ENCODE measurements around the gene LGALS13. TPM values are rescaled to one million over a fixed set of nuclear protein-coding genes. Genes with fewer than 3 reads are reported as not detected.

LGALS13 gene
- total RNA-seq, 1 donor from 2014 or later = not detected

DNA sequence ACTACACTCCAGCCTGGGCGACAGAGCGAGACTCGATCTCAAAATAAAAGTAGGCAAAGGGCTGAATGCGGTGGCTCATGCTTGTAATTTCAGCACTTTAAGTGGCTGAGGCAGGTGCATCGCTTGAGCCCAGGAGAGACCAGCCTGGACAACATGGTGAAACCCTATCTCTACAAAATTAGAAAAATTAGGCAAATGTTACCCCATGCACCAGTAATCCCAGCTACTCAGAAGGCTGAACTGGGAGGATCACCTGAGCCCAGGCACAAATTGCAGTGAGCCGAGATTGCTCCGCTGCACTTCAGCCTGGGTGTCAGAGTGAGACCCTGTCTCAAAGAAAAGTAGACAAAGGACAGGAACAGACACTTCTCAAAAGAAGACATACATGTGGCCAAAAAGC lies 9.9 kb upstream of the LGALS13 start:
- intact Hi-C loops (cut with DNase I) = no loop called here
- Histone ChIP-seq H3K4me3 (no peak overlapping the region), H3K36me3 (no peaks in the 10 kb centered on the region), H3K4me1 (no peaks in the 10 kb centered on the region), H3K27ac (no peak overlapping the region), H3K9me3 (no peaks in the 10 kb centered on the region), H3K27me3 (no peaks in the 10 kb centered on the region)
- no peak for TF ChIP-seq POLR2A (IDR thresholded peaks at IDR 0.05)
- TF ChIP-seq POLR2AphosphoS5 (IDR thresholded peaks at IDR 0.05; ENCODE audit: insufficient read depth in 1 of 2, low read depth in 1 of 2) = no peak
- TF ChIP-seq, protein P1, sequence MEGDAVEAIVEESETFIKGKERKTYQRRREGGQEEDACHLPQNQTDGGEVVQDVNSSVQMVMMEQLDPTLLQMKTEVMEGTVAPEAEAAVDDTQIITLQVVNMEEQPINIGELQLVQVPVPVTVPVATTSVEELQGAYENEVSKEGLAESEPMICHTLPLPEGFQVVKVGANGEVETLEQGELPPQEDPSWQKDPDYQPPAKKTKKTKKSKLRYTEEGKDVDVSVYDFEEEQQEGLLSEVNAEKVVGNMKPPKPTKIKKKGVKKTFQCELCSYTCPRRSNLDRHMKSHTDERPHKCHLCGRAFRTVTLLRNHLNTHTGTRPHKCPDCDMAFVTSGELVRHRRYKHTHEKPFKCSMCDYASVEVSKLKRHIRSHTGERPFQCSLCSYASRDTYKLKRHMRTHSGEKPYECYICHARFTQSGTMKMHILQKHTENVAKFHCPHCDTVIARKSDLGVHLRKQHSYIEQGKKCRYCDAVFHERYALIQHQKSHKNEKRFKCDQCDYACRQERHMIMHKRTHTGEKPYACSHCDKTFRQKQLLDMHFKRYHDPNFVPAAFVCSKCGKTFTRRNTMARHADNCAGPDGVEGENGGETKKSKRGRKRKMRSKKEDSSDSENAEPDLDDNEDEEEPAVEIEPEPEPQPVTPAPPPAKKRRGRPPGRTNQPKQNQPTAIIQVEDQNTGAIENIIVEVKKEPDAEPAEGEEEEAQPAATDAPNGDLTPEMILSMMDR (IDR thresholded peaks at IDR 0.05) = no peak
- DNase-seq (ENCODE audit: extremely low spot score in 2 of 2) = no peak

DNA sequence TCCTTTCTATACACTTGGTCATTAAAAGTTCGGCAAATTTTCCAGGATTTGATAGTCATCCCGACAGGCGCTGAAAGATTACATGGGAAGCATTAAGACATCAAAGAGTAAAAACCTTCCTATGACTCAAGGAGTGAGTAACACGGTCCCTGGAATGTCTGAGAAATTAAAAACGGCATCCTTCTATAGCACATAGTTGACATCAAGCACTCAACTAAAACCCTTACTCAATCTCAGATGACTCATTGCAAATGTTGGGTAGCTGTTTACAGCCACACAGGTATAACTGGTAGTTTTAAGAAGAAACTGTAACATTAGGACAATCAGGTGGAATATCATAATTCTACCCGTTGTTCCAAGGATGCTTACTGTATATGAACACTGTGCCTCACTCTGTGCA lies 6.4 kb upstream of the LGALS13 start:
- DNase-seq (ENCODE audit: extremely low spot score in 2 of 2) = no peak
- Histone ChIP-seq H3K27ac (no peak overlapping the region), H3K4me1 (no peaks in the 10 kb centered on the region), H3K4me3 (no peak overlapping the region), H3K9me3 (no peaks in the 10 kb centered on the region), H3K27me3 (no peaks in the 10 kb centered on the region), H3K36me3 (no peaks in the 10 kb centered on the region)
- TF ChIP-seq, protein P1 (IDR thresholded peaks at IDR 0.05) = no peak
- no peak for TF ChIP-seq POLR2A (IDR thresholded peaks at IDR 0.05)
- no peak for TF ChIP-seq POLR2AphosphoS5 (IDR thresholded peaks at IDR 0.05; ENCODE audit: insufficient read depth in 1 of 2, low read depth in 1 of 2)
- intact Hi-C loops (cut with DNase I) = no loop called here

DNA sequence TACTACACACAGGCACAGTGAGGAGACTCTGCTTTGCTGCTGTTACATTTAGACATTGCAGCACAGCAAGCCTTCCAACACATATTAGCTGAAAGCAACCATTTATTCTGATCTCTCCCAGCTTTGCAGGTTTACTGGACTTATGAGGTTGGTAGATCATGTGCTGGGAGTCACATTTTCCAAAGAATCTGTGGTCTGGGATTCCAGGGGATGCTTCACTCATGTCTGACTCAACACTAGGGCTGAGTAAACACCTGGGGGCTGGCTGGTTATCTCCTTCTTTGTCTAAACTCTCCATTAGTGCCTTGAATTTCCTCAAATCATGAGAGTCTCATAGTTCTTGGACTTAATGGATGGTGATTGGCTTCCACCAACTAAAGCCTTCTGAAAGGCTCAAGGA lies 5.4 kb upstream of the LGALS13 start:
- no peak for DNase-seq (ENCODE audit: extremely low spot score in 2 of 2)
- H3K27ac ChIP-seq = no peak overlapping the region
- no peak overlapping the region for H3K4me3 ChIP-seq
- no peak for TF ChIP-seq POLR2A (IDR thresholded peaks at IDR 0.05)
- TF ChIP-seq POLR2AphosphoS5 (IDR thresholded peaks at IDR 0.05; ENCODE audit: insufficient read depth in 1 of 2, low read depth in 1 of 2) = no peak
- TF ChIP-seq, protein P1 (IDR thresholded peaks at IDR 0.05) = no peak
- H3K4me1 ChIP-seq = no peaks in the 10 kb centered on the region
- no peaks in the 10 kb centered on the region for H3K27me3 ChIP-seq
- H3K36me3 ChIP-seq = no peaks in the 10 kb centered on the region
- intact Hi-C loops (cut with DNase I) = no loop called here
- H3K9me3 ChIP-seq = no peaks in the 10 kb centered on the region

DNA sequence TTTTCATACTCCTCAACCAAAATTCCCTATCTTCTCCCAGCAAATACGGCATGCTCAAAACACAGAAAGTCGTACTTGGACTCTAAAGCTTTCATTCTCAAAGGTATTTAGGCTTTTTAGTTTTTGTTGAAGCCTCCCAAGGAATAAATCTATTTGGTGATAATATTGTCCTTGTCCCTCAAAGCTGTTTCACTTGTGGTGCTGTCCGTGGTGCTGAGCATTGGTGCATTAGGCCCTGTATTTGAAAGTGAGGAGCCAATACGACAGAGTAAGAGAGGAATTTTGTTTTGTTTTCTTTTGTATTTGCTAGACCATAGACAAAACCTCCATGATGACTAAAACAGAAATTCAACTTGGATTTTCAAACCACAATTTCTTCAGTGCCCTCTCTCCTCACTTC lies 3.2 kb upstream of the LGALS13 start:
- H3K4me3 ChIP-seq = no peak overlapping the region
- H3K9me3 ChIP-seq = no peaks in the 10 kb centered on the region
- no peak for DNase-seq (ENCODE audit: extremely low spot score in 2 of 2)
- H3K4me1 ChIP-seq = no peaks in the 10 kb centered on the region
- intact Hi-C loops (cut with DNase I) = no loop called here
- H3K27ac ChIP-seq = no peak overlapping the region
- no peaks in the 10 kb centered on the region for H3K27me3 ChIP-seq
- TF ChIP-seq POLR2A (IDR thresholded peaks at IDR 0.05) = no peak
- no peak for TF ChIP-seq POLR2AphosphoS5 (IDR thresholded peaks at IDR 0.05; ENCODE audit: insufficient read depth in 1 of 2, low read depth in 1 of 2)
- TF ChIP-seq, protein P1 (IDR thresholded peaks at IDR 0.05) = no peak
- H3K36me3 ChIP-seq = no peaks in the 10 kb centered on the region

DNA sequence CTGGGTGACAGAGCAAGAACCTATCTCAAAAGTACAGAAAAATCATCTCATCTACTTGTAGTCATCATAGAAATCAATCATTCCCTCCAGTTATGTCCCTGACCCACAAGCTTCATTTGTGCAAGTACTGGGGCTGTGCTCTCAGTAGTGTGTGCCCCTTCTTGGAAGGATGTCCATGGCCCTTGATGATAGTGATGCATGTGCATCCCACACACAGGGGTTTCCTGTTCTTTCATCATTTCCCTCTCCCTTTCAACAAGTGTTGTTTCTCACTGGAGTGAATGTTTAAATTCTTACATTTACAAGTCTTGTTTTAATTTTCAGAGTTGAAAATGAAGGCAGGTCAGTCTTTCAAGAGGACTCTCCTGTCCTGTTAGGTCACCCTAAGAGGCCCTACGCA lies 1.5 kb downstream of the LGALS13 start:
- no peak overlapping the region for H3K4me3 ChIP-seq
- no peak overlapping the region for H3K27ac ChIP-seq
- H3K27me3 ChIP-seq = no peaks in the 10 kb centered on the region
- H3K9me3 ChIP-seq = no peaks in the 10 kb centered on the region
- H3K4me1 ChIP-seq = no peaks in the 10 kb centered on the region
- TF ChIP-seq POLR2A (IDR thresholded peaks at IDR 0.05) = no peak
- TF ChIP-seq POLR2AphosphoS5 (IDR thresholded peaks at IDR 0.05; ENCODE audit: insufficient read depth in 1 of 2, low read depth in 1 of 2) = no peak
- H3K36me3 ChIP-seq = no peaks in the 10 kb centered on the region
- no peak for DNase-seq (ENCODE audit: extremely low spot score in 2 of 2)
- intact Hi-C loops (cut with DNase I) = no loop called here
